Upper lobe of left lung (tissue), 4 donors: ENCODE measurements around the gene ANKRD35.

Source experiments
- CTCF ChIP-seq, 6 experiments: fragments of 450-650 bp in 4 of 6; fragments of 200-600 bp in 2 of 6; sonication (generic) in 2 of 6; IDR thresholded peaks; one replicate each; pipeline ENCODE4 v1.5.1; 2016 to 2019; ENCODE audit warnings: antibody characterized with exemption in 6 of 6
- POLR2A ChIP-seq, 4 donors: fragments of 450-650 bp; IDR thresholded peaks; one replicate each; pipeline ENCODE4 v1.5.1; 2016 to 2017; ENCODE audit warnings: antibody characterized with exemption in 4 of 4, mild to moderate bottlenecking in 2 of 4
- POLR2AphosphoS5 ChIP-seq, 2 donors: sonication (generic); formaldehyde crosslinking; IDR thresholded peaks; one replicate each; pipeline ENCODE4 v1.5.1; 2017; ENCODE audit warnings: antibody characterized with exemption in 2 of 2

- TF ChIP-seq POLR2A (IDR thresholded peaks at IDR 0.05) (no peak), CTCF (IDR thresholded peaks at IDR 0.05) (no peak), POLR2AphosphoS5 (IDR thresholded peaks at IDR 0.05) (no peak)
Measured at GRCh38 chr1:145897969-145898368, 12.3 kb upstream of the ANKRD35 start.
